Measurements from ENCODE around the gene UBE2J1.
"Not testable (repeated sequence)": the region's sequence is repeated elsewhere in the genome, so short reads cannot be mapped to it uniquely, and the experiment has no call there.

The UBE2J1 gene

DNA sequence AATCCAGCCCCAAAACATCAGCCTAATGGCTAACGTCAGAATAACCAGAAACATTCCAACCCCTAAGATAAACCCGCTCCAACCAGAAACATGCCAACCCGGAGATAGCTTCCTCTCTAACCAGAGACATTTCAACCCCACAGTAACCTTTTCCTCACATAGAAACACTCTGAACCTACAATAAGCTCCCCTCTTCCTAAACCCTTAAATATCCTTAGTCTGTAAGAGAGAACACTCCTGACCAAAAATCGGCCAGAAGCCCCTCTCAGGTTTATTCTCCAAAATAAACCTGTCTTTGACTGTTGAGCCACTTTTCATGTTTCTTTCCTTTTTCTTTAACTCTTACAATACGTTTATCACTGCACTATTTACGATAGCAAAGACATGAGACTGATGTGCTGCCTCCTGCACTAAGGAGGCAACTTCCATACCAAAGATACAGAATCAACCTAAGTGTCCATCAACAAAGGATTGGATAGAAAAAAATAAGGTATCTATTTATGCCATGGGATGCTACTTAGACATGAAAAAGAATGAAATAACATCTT, 32.4 kb downstream of the UBE2J1 start:
- DNase-seq (ENCODE audit: low spot score) = no peak

DNA sequence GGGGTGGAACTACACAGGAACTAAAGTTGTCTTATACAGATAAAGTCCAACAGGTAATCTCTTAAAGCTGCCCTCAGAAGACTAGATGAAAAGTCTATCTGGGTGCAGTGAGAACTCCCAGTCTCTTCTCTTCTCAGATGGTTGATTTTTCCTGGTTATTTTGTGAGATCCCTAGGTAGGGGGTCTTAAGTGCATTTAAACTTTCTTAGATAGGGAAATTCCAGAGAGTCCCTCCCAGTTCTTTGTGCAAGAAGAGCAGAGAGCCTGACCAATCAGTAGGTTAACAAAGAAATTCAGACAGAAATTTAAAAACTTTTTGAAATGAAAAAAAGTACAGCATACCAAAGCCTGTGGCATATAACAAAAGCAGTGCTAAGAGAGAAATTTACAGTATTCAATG, 35.5 kb downstream of the UBE2J1 start:
- DNase-seq (ENCODE audit: low spot score) = no peak

DNA sequence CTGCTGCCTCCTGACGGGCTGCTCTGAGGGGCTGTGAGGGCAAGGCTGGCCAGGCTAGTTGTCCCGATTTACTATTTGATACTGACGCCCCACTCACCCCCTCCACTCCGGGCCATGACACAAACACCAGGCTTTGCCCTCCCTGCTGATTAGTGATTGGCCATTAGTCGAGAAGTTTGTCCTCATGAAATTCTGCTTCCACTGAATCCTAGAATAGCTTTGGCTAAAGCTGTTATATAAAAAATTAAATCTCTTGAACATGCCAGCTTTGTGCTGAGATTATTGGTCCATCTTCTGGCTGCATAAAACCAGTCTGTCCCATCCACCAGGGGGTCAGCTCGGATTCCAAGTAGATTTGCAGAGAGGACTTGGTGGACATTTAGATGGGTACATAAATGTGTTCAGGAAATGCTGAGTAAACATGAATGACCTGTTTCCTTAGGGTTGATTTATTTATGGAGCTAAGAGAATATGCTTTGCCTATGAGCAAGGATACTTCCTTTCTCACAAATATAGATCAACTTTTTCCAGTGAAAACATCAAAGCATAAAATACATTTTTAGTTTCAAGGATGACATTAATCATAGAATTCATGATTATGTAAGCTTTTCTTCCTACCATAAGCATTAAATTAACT, 37.2 kb downstream of the UBE2J1 start, which contains the start of gene GABRR2:
Gene GABRR2 (minus strand): TSS at position 51 of the 637 bp plus-strand sequence. CDS start 134 bp downstream, outside the sequence.
- DNase-seq (ENCODE audit: low spot score) = no peak

DNA sequence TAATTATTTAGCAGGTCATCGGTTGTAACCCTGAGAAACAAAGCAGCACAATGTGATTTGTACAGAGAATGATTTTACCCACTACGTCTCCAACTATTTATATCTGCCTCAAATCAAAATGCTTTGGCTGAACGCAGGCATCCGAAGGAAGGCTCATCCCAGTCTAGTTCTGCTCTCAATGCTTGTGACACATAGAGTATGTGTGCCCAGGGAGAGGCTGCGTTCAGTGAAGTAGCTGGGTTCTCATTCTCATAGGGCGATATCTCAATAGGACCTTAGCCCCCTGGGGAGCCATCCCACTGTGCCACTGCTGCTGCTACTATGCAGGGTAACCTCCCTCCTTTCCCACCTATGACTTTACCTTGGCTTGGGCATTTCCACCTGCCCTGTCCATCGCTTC, 37.8 kb downstream of the UBE2J1 start:
- no peak for DNase-seq (ENCODE audit: low spot score)

DNA sequence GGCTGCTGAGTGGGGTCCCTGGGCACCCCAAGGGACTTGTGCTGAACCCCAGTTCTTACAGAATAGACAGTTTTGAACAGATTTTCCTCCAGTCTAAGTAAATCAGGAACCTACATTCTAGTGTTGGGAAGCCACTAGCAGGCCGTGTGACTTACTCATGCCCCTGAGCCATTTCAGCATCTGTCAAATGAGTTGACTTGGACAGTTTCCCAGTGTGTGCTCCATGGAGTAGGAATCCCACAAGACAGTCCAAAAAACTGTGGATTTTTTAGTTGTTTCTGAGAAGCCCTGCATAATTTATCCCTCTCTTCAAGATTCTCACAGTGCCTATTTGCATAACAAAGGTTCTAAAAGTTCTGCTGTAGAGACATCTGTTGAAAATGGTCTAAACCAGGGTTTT, 39.5 kb downstream of the UBE2J1 start:
- DNase-seq (ENCODE audit: low spot score) = no peak

DNA sequence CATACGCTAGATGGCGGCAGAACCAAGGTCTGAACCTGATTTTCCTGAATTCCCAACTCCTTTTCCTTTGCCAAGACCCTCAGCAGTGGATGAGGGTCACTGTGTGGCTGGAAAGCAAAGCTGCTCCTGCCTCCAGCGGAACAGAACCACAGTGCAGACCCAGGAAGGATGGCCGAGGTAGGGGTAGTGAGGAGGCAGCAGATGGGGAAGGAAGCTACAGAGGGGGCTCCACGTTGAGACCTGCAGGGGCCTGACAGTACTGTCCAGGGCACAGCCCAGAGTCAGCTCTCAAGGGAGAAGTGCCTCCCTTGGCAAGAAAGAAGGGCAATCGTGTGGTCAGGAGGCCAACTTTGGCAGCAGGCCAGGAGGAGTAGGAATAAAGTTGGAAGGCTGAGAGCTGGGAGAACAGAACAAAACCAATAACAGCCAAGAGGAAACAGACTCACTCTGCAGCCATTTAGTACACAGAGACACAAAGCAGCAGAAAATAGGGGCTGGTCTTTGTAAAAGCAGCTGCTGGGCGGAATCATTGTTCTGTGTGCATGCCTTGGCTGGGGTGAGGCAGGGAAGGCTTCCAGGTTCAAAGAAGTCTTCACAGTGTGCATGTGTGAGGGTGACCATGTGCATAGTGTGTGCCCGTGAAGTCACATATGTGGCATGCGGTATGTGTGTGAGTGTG, 40.5 kb downstream of the UBE2J1 start:
- no peak for DNase-seq (ENCODE audit: low spot score)

DNA sequence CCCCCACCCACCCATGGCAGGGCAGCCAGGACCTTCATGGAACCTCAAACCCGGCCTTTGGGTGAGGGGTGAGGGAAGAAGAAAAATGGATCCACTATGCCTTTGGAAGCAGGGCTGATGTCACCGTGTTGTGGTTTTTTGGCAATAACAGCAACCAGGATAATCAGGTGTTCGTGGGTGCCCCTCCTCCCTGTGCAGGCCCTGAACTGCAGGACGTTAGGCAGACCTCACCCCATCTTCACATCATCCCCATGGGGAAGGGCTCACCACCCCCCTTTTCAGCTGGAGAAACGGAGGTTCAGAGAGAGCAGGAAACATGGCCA, 41.0 kb downstream of the UBE2J1 start:
- DNase-seq (ENCODE audit: low spot score) = no peak

DNA sequence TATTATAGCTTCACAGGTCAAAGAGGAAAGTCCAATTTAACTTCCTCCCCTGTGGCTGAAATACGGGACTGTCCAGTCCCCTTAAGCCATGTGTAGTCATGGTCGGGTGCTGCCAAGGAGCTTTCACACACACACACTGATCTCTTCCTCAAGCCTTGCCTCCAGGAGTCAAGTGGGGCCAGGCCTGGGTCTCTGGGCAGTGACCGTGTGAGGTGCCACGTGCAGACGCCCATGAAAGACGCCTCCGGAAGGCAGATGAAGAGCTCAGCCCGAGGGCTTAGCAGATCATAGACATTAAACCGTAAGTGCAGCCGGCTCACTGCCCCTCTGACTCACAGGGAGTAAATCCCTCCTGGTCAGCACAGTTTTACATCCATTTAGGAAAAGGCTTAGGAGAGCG, 41.6 kb downstream of the UBE2J1 start:
- DNase-seq (ENCODE audit: low spot score) = no peak

DNA sequence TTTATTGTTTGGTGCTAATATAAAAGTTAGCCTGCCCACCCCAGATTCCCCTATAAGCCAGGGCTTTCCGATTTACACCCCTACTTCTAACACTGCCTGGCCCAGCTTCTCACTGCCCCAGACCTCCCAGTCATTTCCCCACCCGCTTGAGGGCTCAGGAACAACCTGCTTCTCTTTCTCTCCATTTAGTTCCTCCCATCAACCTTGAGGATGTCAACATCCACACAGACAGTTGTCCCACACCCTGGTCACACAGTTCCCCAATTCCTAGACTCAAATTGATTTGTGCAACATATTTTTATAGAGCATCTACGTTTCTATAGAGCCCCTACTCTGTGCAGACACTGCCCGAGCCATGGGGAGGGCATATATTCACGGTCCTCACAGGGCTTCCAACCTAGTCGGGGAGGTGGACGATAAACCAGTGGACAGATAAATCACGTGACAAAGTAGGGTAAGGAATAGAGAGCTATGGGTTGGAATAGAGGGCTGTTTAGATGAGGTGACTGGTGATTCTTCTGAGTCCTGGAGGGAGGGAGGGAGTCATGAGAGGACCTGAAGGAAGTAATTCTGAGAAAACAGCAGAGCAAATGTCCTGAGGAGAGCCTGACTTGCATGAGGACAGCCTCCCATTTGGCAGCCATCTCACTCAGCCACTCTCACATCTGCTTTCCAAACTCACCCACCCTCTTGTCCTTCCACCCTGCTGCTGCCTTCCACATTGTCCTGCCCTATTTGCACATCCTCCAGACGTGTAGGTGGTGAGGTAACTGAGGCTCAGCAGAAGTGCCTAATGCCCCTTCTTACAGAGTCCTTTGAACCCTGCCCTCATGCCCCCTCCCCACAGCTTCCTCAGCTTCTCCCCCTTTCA, 43.8 kb downstream of the UBE2J1 start:
- DNase-seq (ENCODE audit: low spot score) = no peak

DNA sequence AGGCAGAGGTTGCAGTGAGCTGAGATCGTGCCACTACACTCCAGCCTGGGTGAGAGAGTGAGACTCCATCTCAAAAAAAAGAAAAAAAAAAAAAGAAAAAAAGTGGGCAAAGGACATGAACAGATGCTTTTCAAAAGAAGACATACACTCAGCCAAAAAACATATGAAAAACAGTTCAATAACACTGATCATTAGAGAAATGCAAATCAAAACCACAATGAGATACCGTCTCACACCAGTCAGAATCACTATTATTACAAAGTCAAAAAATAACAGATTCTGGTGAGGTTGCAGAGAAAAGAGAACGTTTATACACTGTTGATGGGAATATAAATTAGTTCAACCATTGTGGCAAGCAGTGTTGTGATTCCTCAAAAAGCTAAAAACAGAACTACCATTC, 48.0 kb downstream of the UBE2J1 start:
- DNase-seq (ENCODE audit: low spot score) = not testable (repeated sequence)

DNA sequence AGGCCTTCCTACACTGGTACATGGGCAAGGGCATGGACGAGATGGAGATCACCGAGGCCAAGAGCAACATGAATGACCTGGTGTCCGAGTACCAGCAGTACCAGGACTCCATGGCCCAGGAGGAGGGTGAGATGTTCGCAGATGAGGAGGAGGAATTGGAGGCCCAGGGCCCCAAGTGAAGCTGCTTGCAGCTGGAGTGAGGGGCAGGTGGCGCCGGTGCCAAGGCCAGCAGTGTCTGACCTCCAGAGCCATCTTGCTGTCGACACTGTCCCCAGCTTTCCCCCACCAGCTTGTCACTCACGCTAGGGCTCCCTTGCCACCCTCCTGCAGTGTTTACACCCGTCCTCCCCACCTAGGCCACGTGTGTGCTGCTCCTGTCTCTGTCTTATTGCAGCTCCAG, 49.6 kb downstream of the UBE2J1 start:
- DNase-seq (ENCODE audit: low spot score) = no peak

DNA sequence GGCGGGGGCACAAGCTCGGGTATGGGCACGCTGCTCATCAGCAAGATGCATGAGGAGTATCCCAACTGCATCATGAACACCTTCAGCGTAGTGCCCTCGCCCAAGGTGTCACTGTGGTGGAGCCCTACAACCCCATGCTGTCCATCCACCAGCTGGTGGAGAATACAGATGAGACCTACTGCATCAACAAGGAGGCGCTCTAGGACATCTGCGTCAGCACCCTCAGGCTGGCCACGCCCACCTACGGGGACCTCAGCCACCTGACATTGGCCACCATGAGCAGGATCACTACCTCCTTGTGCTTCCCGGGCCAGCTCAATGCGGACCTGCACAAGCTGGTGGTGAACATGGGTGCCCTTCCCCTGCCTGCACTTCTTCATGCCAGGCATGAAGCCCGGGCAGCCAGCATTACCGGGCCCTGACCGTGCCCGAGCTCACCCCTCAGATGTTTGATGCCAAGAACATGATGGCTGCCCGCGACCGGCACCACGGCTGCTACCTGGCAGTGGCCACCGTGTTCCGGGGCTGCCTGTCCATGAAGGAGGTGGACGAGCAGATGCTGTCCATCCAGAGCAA, 50.2 kb downstream of the UBE2J1 start:
- no peak for DNase-seq (ENCODE audit: low spot score)

DNA sequence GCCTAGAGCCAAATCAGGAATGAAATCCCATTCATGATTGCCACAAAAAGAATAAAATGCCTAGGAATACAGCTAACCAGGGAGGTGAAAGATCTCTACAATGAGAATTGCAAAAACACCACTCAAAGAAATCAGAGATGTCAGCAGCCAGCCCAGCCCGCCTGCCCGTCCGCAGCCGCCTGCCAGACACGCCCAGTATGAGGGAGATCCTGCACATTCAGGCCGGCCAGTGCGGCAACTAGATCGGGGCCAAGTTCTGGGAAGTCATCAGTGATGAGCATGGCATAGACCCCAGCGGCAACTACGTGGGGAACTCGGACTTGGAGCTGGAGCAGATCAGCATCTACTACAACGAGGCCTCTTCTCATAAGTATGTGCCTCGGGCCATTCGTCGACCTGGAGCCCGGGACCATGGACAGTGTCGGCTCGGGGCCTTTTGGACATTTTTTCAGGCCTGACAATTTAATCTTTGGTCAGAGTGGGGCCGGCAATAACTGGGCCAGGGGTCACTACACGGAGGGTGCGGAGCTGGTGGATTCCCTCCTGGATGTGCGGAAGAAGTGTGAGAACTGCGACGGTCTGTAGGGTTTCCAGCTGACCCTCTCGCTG, 50.8 kb downstream of the UBE2J1 start:
- DNase-seq (ENCODE audit: low spot score) = no peak

DNA sequence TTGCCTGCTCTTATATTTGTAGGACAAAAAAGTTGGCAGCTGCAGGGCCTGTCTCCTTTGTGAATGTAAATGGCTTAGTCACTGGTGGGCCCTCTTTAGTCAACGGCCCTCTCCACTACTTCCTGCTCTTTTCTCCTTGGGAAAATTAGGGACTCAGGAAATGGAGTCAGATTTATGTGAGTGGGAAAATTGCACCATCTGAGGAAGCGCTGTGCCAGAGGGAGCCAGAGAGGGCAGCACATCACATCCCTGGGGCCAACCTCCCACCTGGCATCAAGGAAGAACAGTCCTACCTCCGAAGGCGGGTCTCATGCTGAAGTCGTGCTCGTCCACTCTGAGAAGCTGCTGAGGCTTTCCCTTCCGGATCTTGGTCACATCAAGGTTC, 53.1 kb downstream of the UBE2J1 start:
- DNase-seq (ENCODE audit: low spot score) = no peak

DNA sequence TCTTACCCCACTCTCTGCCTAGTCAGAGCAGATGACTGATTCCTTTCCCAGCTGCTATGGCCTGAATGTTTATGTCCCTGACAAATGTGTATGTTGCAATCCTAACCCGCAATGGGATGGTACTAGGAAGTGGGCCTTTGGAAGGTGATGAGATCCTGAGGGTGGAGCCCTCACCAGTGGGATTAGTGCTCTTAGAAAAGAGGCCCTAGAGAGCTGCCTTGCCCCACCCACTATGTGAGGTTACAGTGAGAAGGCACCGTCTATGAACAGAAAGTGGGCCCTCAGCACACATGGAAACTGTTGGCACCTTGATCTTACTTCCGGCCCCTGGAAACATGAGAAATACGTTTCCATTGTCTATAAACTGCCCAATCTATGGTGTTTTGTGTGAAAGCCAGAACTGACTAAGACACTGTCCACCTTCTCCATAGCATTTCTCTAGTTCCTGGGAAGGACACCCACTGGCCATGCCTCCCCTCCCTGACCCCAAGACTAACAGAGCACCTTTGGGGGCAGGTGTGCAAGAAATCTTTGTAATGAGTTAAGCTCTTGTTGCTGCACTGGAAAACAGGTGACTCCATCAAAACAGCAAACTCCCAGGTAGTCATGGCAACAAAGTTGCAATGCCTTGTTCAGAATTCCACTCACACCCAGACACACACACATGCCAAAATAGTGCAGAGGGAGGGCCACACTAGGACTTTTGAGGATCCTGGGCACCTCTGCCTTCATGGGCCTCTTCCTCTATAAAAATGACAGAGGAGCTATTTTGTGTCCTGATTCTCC, 53.6 kb downstream of the UBE2J1 start:
- DNase-seq (ENCODE audit: low spot score) = no peak

DNA sequence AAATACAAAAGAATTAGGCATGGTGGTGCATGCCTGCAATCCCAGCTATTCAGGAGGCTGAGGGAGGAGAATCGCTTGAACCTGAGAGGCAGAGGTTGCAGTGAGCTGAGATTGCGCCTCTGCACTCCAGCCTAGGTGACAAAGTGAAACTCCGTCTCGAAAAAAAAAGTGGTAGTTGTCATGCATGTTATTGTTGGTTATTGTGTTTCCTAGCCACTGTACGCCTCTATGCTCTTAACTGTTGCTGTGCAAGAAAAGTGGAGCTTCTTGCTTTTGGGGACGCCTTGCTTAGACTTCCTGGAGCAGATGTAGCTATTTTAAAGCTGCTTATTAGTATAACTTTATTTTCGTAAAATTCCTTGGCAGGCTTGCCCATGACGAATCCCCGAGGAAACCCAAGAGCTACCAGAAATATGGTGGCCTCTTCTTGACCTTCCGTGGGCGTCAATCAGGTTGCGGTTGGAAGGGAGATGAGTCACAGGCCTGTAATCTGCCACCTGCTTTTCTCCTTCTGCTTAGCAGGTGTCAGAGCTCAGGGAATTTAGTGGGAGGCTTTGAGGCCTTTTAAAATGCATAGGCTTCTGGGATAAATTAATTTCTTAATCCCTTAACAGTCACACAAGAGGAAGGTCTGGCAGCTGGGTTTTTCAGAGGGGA, 54.7 kb downstream of the UBE2J1 start:
- DNase-seq (ENCODE audit: low spot score) = no peak

DNA sequence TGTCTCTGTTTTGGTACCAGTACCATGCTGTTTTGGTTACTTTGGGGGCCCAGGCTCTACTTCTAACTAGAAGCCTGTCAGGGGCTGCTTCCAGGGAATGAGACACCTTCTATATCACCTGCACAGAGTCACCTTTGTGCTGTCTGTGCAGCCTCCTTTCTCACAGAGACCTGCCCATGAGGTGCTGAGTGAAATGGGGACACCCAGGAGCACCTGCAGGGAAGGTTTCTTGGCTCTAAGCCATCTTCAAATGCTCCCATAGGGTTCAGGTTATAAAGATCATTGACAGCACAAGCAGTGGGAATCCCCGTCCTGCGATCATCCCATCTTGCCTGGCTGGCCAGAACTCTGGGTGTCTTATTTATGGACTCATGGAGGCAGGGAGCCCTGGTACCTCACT, 56.5 kb downstream of the UBE2J1 start:
- DNase-seq (ENCODE audit: low spot score) = no peak

DNA sequence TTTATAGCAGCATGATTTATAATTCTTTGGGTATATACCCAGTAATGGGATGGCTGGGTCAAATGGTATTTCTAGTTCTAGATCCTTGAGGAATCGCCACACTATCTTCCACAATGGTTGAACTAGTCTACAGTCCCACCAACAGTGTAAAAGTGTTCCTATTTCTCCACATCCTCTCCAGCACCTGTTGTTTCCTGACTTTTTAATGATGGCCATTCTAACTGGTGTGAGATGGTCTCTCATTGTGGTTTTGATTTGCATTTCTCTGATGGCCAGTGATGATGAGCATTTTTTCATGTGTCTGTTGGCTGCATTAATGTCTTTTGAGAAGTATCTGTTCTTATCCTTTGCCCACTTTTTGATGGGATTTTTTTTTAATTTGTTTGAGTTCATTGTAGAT, 57.4 kb downstream of the UBE2J1 start:
- DNase-seq (ENCODE audit: low spot score) = not testable (repeated sequence)

DNA sequence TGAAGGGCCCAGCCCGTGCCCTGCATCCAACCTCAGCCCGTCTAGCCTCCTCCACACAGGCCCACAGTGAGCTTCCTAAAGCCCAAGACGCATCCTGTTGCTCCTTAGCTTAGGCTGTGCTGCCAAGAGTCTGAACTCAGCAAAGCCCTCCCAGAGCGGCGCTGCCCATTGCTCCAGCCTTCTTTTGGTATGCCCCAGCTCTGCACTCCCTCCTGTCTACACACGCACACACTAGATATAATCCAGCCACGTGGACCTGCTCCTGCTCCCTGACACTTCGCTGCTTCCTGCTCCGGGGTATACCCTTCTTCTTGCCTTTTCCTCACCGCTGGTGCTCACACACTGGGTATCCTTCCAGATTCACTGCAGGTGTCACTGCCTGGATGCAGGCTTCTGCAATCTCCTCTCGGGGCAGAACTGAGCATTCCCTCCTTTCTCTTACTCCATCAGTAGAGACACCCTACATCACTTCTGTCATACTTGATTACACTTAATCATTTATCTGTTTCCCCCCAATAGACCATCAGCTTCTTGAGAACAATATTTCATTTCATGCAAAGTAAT, 61.2 kb downstream of the UBE2J1 start:
- no peak for DNase-seq (ENCODE audit: low spot score)

DNA sequence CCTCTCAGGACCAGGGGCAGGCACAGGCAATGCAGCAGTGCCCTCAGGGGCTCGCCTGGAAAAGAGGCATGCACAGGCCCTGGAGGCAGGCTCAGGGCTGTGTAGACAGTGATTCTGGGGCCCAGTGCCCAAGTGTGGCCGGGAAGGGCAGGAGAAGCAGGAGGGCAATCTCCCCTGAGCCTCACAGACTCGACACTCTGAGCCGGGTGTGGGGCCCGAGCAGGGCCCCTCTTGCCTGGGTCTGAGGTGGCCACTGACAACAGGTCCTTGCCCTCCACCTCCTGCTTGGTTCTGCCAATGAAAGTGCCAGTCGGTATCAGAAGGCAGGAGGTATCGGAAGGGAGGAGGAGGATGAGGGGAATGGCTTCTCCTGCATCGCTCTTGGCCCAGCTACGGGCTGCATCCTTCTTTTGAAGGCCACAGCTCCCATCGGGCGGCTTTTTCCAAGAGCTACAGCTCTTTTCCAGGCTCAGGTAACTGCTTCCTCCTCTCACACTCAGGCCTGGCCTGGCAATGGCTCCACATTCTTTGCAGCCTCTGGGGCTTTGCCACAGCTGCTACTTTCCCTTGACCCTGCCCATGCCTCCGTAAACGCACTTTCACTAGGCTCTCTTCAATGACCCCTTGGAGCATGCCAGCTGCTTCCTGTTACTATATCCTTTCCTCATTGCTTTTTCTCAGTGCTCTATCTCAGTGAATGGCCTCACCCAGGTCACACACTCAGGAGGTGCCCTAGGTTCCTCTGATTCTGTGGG, 61.9 kb downstream of the UBE2J1 start:
- no peak for DNase-seq (ENCODE audit: low spot score)
